DMS 273 (cell line): ENCODE measurements around the gene NPR3.

ENCODE experiments used
- DNase-seq: peaks from one replicate; lab custom pipeline; 2025; ENCODE audit not compliant: unreplicated experiment; lab: John Stamatoyannopoulos, UW

Gene NPR3

DNA sequence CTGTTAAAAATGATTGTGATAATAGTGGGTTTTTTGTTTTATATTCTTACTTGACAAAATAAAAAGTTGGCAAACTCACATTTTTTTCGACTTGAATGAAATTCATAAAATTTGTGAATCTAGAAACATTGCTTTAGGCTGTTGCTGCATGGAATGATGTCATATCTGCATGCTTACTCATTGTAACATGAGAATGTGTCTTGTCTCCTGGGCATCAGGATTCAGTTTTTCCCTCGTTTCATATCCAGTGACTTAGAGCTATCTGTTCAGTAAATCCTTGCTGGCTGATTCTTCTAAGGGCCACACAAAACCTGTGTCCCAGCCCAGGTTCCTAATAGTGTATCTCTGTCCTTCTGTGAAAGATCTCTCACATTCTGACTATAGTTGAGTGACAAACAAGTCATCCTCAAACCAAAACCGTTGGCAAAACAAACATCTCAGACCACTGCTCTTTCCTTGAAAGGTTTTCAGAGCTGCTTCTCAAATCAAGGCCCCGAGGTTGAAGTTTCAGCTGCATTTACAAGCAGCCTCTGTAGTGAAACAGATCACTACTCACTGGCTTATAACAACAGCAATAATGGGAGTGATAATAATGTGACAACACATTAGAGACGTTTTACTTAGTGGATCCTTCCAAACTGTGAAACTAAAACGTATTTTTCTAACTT is 95.0 kb downstream of the NPR3 start:
- DNase-seq, result no peak

DNA sequence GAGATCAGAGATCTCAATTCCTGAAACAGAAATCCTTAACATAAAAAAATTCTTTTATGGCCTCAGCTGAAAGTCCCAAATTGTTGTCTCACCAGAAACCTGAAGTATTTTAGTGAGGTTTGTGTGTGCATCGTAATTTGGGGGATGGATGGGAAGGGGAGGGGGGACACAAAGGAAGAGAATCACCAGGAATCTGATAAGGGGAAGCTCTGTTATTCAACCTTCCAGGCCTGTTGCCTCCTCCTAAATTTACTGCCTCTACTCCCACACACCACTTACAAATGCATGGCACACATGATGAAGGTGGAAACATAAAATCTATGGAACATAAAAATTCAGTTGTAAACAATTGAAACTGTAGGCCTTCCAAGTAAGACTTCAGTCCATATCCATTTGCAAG is 97.7 kb downstream of the NPR3 start:
- no peak for DNase-seq

DNA sequence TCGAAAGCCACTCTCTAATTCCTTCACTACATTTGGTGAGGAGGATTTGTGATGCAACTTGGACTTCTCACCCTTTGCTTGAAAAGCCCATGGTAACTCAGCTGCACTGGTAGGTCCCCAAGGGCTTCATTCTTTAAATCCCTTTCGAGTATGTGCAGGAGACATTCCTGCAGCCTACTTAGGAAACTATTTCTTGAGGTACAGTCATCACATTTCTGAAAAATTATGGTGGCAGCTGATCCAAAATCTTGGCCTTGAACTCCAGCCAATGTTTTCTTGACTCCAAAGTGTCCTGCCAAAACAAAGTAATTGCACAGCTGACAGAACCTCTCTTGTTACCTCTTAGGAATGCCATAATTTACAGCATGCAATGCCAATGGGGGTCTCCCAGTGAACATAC is 99.7 kb downstream of the NPR3 start:
- no peak for DNase-seq

DNA sequence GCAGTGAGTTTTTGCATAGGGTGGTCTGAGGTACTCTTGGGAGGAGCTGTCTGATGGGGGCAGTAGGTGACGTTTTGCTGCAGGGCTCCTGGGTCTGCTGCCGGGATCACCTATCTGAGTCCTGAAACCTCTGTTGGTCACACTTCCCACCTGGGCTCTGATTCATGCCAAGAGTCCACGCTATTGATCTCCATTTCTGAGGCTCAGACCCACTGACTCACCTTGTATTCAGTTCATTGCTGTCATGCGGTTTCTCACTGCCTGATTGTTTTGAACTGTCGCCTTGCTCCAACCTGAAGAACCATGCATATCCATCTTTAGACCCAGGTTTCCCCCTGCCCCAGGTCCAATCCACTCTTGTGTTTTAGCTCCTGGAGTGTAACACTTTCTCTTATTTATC is 101.3 kb downstream of the NPR3 start:
- DNase-seq, result no peak

DNA sequence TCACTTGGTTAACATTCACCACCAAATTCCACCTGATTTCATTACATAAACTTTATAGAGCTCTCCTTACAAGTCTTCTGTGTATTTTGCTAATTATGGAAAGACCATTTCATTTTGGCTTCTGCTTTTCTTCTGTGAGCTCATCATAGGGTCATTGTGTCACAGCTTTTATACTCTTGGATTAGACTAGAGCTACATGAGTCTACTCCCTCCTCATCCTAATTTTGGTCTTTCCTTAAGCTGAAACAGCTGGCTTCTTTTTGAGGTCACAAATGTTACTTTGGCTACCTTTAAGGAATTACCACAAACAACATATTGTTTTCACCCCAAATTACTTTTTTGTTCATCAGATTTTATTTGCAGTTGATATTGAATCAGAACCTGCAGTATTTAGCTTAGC is 103.0 kb downstream of the NPR3 start:
- no peak for DNase-seq

DNA sequence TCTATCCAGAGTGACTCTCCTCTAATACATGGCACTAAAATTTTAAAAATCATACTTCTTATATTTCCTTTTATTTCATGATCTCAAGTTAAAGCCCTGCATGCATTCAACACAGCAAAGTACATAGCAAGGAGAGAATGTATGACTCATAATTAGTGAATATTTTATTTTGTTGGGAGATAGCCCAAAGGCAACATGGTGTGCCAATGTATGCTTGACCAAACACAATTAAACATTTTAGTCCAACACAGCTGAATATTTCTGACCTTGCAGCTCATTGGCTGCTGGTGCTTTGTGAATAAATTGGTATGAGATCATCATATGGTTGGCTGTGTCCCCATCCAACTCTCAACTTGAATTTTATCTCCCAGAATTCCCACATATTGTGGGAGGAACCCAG is 103.5 kb downstream of the NPR3 start:
- DNase-seq, result no peak

DNA sequence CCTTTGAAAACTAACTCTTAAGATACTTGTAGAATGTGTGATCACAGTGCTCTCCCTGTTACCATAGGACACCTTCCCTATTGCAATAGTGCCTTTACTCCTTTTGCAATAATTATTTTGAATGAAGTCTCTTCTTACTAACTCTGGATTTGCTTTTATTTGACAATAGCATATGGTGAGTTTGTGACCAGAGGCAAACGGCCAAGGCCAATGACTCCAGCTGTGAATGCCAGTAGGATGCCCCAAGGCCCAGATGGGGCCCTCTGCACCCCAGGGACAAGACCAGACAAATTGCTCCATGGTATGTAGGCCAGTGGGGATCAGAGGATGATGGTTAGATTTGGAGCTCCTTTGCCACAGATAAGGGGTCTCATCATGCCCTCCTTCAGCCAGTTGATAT is 116.9 kb downstream of the NPR3 start:
- no peak for DNase-seq

DNA sequence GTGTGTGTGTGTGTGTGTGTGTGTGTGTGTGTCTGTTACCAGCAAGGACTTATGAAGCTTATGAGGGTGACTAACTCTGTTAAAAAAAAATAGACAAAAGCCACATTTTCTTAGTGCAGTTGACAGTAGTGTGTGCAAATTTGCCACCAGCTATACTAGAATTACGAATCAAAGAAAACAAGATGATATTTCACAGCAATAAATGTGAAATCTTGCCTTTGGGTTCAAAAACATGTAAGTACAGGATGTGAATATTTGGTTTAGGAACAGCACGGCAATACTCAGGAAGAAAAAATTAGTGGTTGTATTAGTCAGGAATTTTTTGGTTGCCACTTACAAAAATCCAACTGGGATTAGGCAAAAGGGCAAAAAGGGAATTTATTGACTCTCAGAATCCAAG is 117.4 kb downstream of the NPR3 start:
- no peak for DNase-seq

DNA sequence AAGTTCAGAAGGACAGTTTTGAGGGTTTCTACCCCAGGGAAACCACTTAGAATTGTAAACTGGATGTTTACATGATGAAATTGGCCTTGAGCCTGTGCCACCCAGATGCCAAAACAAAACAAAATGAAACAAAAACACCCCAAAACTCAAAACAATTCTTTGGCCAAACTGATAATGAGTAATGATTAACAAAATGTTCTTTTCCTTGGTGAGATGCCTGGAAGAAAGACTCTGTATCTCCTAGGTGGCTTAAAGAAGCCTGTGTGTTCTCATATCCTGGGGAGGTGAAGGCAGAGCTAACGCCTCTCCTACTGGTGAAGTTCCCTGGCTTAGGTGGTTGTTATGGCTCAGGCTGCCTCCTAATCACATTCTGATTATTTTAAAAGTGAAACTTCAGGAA is 120.5 kb downstream of the NPR3 start:
- no peak for DNase-seq

DNA sequence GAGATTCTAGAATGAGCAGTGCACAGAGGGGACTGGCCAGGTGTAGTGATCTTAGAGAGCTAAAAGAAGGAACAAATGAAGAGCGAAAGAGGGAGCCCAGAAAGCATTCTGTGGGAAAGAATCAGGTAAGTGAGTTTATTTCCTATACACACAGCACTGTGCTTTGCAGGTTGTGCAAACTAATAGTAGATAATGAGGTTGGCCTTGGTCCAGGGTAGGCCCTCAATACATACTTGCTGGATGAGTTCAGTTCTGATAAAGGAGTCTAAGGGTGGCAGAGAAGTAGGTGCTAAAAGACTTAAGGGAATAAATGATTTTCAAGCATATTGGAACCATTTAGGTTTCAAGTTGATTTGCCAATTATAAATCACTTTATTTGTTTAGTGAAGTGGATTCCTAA is 122.0 kb downstream of the NPR3 start:
- DNase-seq, result no peak

DNA sequence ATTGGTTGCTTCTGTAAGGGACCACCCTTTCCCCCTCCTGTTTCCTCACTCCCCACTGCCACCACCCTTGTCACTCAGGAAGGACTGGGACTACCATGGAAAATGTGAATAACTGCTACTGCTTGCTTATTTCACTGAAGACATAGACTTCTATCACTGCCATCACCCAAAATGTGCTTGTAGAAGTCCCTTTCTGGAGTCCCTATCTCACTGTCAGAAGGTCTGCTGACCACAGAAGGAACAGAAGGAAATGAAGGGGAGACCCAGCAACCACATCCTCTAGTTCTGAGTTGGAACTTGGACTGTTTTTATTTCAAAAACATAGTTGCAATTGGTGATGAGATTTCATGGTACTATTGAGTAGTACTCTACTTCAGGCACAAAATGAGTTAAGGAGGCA is 122.5 kb downstream of the NPR3 start:
- DNase-seq, result no peak

DNA sequence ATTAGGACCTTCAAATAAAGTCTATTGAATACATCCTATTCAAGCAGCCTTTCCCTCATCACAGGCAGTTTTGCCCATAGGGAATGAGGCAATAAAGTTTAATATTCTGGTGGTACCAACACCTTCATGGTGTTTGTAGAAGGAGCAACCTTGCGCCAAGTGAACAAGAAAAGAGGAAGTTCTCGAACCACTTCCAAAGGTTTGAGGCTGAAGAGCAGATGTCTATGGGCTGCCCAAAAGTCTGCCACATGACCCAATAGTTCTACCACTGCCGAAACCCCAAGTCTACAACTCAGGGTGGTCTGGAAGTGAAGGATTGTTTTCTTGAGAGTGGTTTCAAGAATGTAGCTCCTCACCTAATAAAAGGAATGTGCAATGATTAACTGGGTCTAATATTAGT is 123.1 kb downstream of the NPR3 start:
- DNase-seq, result no peak

DNA sequence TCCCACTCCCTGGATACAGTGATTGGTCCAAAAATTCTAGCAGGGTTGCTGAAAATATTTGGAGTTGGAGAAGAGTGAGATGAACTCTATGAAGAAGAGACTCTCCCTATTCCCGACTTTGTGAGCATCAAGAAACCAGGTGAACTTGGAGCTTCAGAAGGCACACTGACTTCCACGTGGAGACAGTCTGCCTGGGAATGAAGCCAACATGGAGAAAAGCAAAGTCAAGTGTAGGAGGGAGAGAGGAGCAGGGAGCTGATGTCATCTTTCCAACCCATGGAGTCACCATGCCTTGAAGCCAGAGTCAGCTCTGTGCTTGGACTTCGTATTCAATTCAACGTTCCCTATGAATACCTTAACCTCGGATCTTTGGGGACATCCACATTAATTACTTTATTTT is 125.1 kb downstream of the NPR3 start:
- no peak for DNase-seq

DNA sequence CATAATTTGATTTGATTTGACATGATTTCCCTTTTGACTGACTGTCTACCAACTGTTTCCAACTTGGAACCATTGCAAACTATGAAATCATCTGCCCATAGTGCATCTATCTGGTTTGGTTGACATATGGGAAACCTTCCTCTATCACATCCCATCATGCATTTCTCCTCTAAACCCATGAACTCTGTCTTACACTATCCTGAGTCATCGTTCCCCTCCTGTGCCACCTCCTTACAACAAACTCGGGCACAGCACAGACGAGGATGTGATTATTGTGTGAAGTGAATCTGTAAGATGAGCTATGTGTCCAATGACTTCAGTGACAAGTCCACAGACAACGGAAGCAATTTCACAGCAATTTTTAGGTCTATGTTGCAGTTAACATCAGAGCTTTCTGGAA is 126.1 kb downstream of the NPR3 start:
- DNase-seq, result no peak

DNA sequence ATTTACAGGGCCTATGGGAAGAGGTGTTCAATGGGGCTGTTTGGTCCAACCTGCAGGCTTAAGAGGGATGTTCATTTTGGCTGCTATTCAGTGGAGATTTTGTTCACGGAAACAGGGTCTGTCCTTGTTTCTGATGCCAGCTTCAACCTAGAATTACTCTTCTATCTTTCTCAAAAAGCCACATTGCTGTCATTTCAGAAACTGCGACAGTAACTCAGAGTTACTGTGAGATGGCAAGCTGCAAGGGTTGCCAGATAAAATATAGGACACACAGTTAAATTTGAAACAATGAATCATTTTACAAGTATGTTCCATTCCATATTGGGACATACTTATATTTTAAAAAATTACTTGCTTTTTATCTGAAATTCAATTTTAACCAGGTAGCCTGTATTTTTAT is 128.0 kb downstream of the NPR3 start:
- no peak for DNase-seq

DNA sequence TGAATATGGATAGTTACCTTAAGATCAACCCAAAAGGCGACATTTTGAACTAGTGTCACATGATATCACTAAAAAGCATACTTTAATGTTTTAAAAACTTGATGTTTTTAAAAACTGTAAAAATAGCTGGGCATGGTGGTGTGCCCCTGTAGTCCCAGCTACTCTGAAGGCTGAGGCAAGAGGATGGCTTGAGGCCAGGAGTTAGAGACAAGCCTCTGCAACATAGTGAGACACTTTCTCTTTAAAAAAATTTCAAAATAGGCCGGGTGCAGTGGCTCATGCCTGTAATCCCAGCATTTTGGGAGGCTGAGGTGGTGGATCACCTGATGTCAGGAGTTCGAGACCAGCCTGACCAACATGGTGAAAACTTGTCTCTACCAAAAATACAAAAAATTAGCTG is 129.5 kb downstream of the NPR3 start:
- DNase-seq, result no peak
